Ascending aorta (tissue), 2 donors: ENCODE measurements around the gene TRUB1. TPM values are rescaled to one million over a fixed set of nuclear protein-coding genes. Genes with fewer than 3 reads are reported as not detected.

Source experiments
- DNase-seq, 2 donors: peaks; one replicate each; pipeline ENCODE4 v3.0.0-alpha.2; 2019; ENCODE audit warnings: low spot score in 2 of 2
- H3K27ac ChIP-seq, 2 donors: fragments of 200-600 bp; sonication (generic); one replicate each; pipeline ENCODE4 v1.5.1; 2016 to 2017; ENCODE audit warnings: mild to moderate bottlenecking in 1 of 2
- H3K27me3 ChIP-seq: fragments of 200-600 bp; sonication (generic); one replicate; pipeline ENCODE4 v1.5.1; 2017
- H3K36me3 ChIP-seq, 2 donors: fragments of 200-600 bp; sonication (generic); one replicate each; pipeline ENCODE4 v1.5.1; 2016
- H3K4me1 ChIP-seq, 2 donors: fragments of 200-600 bp; sonication (generic); one replicate each; pipeline ENCODE4 v1.5.1; 2016 to 2017; ENCODE audit warnings: mild to moderate bottlenecking in 1 of 2
- H3K4me3 ChIP-seq, 2 donors: fragments of 200-600 bp; sonication (generic); one replicate each; pipeline ENCODE4 v1.5.1; 2016 to 2017; ENCODE audit warnings: mild to moderate bottlenecking in 1 of 2
- H3K9me3 ChIP-seq, 2 donors: fragments of 200-600 bp; sonication (generic); one replicate each; pipeline ENCODE4 v1.5.1; 2016
- CTCF ChIP-seq, 3 experiments: fragments of 200-600 bp in 2 of 3; fragments of 450-650 bp in 1 of 3; sonication (generic) in 2 of 3; IDR thresholded peaks; one replicate each; pipeline ENCODE4 v1.5.1; 2016 to 2019; ENCODE audit warnings: antibody characterized with exemption in 3 of 3, mild to moderate bottlenecking in 1 of 3, moderate library complexity in 1 of 3
- intact Hi-C: fragments of 100-400 bp; cut with DNase I; formaldehyde crosslinking; loops from one replicate; pipeline ENCODE4 v1.15.1; 2023
- total RNA-seq: library from RNA; depleted of rRNA; stranded (reverse); fragments of >200 nt; gene quantifications from one replicate; pipeline ENCODE4 v1.1.0, GENCODE V29; 2016

The TRUB1 gene
- total RNA-seq, 1 donor from 2014 or later = 5.4 TPM

GRCh38 chr10:114982989-114983388, 45.0 kb downstream of the TRUB1 start:
- intact Hi-C loops = no loop called here
- H3K36me3 ChIP-seq = peaks cover 0 to 18% of the 10 kb centered on the region in 2 donors
- TF ChIP-seq CTCF (IDR thresholded peaks at IDR 0.05) = no peak
- H3K4me3 ChIP-seq = no peak overlapping the region
- no peaks in the 10 kb centered on the region for H3K4me1 ChIP-seq
- no peak overlapping the region for H3K27ac ChIP-seq
- H3K27me3 ChIP-seq = no peaks in the 10 kb centered on the region
- H3K9me3 ChIP-seq = peaks cover 18 to 61% of the 10 kb centered on the region in 2 donors
- no peak for DNase-seq

- TF ChIP-seq CTCF (IDR thresholded peaks at IDR 0.05) = no peak
- intact Hi-C loops = no loop called here
- Histone ChIP-seq H3K27me3 (no peaks in the 10 kb centered on the region), H3K9me3 (peaks cover 18 to 45% of the 10 kb centered on the region in 2 donors), H3K4me1 (peaks cover 0 to 5% of the 10 kb centered on the region in 2 donors), H3K36me3 (peaks cover 0 to 14% of the 10 kb centered on the region in 2 donors), H3K4me3 (no peak overlapping the region), H3K27ac (peak overlapping the region; percentile 61 to 73)
- no peak for DNase-seq
Measured at GRCh38 chr10:114987995-114988394, 50.0 kb downstream of the TRUB1 start.

- H3K9me3 ChIP-seq = peaks cover 0 to 20% of the 10 kb centered on the region in 2 donors
- peaks cover 0 to 5% of the 10 kb centered on the region in 2 donors for H3K4me1 ChIP-seq
- DNase-seq = no peak
- H3K27me3 ChIP-seq = no peaks in the 10 kb centered on the region
- no peak overlapping the region for H3K27ac ChIP-seq
- no peaks in the 10 kb centered on the region for H3K36me3 ChIP-seq
- TF ChIP-seq CTCF (IDR thresholded peaks at IDR 0.05) = no peak
- intact Hi-C loops = no loop called here
- no peak overlapping the region for H3K4me3 ChIP-seq
Measured at GRCh38 chr10:114990586-114990985, 52.6 kb downstream of the TRUB1 start.

- intact Hi-C loops = no loop called here
- Histone ChIP-seq H3K36me3 (no peaks in the 10 kb centered on the region), H3K9me3 (peaks cover 0 to 18% of the 10 kb centered on the region in 2 donors), H3K27ac (no peak overlapping the region), H3K27me3 (no peaks in the 10 kb centered on the region), H3K4me3 (no peak overlapping the region), H3K4me1 (peaks cover 0 to 5% of the 10 kb centered on the region in 2 donors)
- DNase-seq = no peak
- no peak for TF ChIP-seq CTCF (IDR thresholded peaks at IDR 0.05)
Measured at GRCh38 chr10:114990991-114991390, 53.0 kb downstream of the TRUB1 start.

GRCh38 chr10:114992189-114992775, 54.3 kb downstream of the TRUB1 start:
- no peak for DNase-seq
- no peaks in the 10 kb centered on the region for H3K27me3 ChIP-seq
- no peak overlapping the region for H3K4me3 ChIP-seq
- H3K9me3 ChIP-seq = peaks cover 0 to 6% of the 10 kb centered on the region in 2 donors
- no peaks in the 10 kb centered on the region for H3K36me3 ChIP-seq
- peaks cover 0 to 5% of the 10 kb centered on the region in 2 donors for H3K4me1 ChIP-seq
- TF ChIP-seq CTCF (IDR thresholded peaks at IDR 0.05) = no peak
- intact Hi-C loops = no loop called here
- no peak overlapping the region for H3K27ac ChIP-seq
